GM21723 (cell line): ENCODE results near the gene ZNF23.

Source experiments
- ATAC-seq: cut with Tn5 transposase; IDR thresholded peaks from one replicate; pipeline ENCODE4 v1.9.1; 2021; ENCODE audit warnings: mild to moderate bottlenecking, moderate library complexity; ENCODE audit not compliant: unreplicated experiment

Gene ZNF23

DNA sequence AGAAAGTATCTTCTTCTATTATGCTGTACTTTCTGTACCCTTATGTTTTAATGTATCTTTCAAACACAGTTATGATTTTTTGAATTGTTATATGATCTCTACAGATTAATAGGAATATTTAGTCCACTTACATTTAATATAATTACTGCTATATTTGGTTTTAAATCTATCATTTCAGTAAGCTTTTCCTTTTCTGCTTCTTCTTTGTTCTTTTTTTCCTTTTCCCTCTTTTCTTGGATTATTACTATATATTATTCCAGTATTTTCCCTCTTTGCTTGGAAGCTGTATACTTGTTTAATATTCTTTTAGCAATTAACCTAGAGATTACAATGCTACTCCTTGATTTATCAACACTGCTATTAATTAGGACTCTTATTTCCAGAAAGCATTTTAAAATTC, 33.7 kb downstream of the ZNF23 start:
- no peak for ATAC-seq

DNA sequence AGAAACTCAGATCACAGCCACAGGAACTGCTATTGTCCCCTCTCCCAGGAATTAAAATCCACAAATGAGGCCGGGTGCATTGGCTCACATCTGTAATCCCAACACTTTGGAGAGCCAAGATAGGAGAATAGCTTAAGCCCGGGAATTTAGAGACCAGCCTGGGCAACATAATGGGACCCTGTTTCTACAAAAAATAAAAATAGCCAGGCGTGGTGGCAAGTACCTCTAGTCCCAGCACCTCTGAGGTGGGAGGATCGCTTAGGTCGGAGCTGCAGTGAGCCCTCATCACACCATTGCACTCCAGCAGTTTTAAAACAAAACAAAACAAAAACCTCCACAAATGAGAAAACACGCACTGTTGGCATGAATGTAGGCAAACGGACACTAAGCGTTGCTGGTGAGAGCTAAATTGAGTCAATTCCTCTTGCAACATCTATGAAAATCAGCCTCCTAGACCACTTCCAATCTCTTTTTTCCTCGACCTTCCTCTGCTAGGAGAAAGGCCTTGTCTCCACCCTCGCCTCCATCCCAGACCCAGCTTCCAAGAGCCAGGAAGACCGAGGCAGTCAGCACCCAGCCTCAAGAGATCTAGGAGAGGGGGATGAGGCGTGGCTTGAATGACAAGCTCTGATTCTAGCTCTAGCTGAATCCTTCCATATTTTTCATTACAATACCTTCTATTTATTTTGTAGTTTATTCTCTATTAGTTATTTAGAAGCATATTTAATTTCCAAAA, 35.0 kb downstream of the ZNF23 start:
- no peak for ATAC-seq

DNA sequence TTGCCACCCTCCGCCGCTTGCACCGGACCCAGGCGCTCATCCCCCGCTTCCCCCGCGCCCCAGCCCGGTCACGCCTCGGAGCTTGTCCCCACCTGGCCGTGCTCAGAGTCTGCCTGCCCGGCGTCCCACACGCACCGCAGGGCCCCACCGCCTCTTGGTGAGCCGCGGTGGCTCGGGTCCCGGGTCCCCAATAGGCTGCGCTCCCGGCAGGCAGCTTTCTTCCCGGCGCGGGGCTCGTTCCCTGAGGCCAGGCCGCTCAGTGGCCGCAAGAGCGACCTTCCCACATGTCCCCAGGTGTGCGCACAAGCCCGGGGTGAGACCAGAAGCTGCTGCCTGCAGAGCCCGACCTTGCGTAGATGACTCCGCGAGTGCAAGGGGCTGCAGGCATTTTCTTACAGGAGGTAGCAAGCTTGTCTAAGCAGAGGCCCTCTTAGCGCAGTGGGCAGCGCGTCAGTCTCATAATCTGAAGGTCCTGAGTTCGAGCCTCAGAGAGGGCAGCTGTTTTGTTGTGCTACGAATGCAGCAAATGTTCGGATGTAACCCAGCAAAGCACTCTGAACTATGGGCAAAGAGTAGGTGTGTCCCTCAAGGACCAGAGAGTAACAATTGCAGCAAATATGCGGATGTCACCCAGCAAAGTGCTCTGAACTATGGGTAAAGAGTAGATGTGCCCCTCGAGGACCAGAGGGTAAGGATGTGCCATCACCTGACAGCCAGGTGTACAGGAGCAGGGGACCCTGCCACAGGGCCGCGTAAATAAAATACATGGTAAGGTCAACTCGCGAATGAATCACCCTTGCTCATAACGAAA, 35.8 kb downstream of the ZNF23 start:
- no peak for ATAC-seq

DNA sequence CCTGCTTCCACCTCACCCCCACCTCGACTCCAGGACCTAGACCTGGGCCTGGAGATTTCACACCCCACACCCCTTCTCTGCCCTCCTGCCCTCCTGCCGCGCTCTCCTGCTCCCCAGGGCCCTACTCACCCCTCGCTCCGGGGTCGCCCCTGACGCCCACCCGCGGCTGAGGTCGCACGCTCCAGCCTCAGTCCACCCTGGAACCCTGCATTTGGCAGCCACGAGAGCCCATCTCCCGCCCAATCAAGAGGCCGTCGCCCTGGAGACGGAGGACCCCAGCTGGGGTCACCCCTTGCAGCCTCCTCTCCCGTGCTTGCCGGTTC, 36.3 kb downstream of the ZNF23 start:
- no peak for ATAC-seq

DNA sequence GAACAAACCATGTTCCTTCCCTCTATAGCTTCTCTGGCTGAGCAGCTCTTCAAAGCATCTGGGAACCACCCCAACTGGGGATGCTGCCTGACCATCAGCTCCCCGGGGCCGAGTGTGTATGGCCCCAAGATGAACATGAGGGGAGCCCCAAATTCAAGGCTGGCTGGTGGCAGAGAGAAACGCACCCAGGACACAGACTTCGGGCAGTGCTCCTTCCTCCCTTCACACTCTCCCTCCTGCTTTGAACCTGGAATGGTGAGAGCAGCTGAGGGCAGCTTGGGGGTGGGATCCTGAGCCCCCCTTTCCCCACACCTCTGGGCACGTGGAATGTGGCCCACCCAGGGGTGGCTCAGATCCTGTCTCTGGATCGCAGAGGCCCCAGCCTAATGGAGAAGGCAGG, 37.4 kb downstream of the ZNF23 start:
- no peak for ATAC-seq

DNA sequence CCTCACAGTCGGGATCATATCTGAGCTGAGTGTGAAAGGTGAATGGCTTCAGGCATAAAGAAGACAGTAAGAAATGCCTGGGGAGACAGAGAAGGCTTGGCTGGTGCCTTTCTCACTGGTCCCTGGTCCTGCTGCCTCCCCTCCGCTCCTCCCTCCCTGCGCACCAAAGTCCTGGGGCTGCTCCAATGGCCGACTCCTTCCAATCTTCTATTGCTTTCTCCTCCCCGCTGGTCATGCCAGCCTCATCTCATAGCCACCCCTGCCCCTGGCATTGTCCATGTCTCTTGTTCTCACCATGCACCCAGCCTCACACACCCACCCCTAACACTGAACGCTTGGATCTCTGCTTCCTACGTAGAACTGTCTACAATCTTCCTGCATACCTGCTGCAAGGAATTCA, 38.2 kb downstream of the ZNF23 start:
- no peak for ATAC-seq

DNA sequence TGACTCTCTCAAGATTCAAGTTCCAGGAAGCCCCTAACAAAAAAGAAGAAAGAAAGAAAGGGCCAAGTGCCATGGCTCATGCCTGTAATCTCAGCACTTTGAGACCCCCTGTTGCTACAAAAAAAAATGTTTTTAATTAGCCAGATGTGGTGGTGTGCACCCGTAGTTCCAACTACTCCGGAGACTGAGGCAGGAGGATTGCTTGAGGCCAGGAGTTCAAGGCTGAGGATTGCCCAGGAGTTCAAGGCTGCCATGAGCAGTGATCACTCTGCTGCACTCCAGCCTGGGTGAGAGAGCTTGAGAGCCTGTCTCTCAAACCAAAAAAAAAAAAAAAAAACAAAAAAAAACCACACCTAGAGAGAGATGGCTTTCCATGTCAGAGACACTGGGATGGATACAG, 39.0 kb downstream of the ZNF23 start:
- no peak for ATAC-seq

DNA sequence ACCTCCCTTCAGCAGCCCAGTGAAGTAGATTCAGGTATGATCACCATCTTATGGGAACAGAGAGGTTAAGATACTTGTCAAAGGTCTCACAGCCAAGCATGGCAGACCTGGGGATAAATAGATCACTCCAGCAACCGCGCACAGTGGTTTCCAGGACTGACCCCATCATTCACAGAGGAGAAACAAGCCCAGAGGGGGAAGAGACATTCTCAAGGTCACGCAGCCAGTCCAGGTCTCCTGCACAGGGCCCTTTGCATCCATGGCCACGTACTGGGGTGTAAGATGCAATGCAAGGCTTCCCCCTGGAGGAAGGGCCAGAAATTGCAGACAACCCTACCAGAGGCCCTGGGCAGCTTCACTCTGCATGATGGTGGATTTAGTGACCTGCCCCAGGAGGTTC, 40.1 kb downstream of the ZNF23 start:
- no peak for ATAC-seq

DNA sequence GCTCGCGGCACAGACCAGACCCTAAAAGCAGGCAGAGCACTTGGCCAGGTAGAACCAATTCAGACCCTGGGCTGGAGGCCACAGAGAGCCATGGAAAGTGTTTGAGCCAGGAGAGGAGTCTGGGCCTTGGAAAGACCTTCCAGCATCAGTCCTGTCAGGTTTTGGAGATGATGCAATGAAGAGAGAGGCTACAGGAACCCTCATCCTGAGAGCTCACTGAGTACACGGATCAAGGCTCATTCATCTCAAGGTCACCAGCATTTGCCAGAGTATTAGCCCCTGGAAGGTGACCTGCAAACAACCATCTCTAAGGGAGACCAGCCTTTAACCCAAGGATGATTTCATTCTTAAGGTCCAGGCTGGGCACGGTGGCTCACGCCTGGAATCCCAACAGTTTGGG, 48.0 kb downstream of the ZNF23 start:
- ATAC-seq = no peak

DNA sequence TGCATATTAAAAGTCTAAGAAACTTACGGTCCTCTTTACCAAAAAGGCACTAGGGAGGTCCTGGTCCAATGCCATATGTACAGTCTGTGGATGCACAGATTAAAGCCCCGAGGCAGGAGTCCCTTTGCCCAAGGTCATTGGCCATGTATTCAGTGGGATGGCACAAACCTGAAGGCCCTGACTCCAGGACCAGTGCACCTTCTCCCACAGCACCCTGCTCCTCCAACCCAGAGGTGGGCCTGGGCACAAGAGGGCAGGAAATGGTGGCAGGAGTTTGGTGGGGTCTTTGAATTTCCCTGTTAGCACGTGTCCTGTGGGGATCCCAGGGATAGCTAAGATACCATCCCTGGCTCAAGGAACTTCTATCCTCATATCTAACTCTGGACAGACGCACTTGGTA, 48.7 kb downstream of the ZNF23 start:
- ATAC-seq = no peak

DNA sequence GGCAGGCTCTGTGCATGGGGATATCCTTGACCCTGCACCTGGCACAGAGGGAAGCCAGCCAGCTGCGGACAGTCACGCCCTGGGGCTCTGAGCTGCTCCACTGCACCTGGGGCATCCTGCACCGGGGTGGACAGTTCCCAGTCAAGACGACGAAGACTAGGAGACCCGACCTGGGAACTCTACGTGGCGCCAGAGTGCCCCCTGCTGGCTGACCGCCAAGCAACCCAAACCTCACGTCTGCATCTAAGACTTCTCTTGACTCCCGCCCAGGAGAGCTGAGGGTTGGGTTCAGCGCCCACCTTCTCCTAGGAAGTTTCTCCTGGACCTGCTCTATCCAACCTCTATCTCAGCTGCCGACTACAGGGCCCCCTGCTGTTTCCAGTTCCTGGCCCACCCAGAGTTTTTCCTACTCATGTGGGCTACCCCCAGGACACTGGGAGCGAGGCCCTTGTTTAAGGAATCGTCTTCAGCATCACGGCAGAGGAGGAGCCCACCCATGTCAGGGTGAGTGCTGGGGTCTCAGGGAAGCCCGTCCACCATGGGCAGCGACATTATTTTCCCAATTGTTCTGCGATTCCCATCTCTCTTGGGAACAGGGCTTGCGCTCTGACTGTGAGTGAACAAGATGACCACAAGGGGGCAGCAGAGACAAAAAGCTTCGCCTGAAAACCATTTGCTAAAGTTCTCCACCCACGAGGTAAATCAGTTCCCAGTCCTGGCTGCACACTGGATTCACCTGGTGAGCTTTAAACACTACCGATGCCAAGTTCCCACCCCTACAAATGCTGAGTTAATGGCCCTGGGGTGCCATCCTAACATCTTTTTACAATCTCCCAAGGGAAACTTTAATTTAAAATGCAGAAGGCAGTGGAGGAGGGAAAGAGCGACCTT, 49.5 kb downstream of the ZNF23 start:
- peak; percentile 68 for ATAC-seq

DNA sequence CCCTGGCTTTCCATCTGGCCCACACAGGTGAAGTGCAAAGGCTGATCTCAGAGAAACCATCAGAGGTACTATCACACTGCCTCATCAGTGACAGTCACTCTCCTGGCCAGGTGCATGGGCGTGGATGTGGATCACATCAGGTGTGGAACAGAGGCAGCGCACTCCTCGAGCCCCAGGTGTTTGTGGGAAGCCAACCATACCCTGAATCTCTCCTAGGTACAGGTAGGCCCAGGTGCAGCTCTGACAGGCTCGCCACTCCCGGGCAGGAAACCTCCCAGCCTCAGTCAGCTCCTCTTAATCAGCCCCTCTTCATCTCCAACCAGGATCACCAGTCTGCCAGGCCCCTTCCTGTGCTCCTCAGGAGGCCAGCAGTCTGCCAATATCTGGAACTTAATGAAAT, 51.9 kb downstream of the ZNF23 start:
- ATAC-seq = no peak

DNA sequence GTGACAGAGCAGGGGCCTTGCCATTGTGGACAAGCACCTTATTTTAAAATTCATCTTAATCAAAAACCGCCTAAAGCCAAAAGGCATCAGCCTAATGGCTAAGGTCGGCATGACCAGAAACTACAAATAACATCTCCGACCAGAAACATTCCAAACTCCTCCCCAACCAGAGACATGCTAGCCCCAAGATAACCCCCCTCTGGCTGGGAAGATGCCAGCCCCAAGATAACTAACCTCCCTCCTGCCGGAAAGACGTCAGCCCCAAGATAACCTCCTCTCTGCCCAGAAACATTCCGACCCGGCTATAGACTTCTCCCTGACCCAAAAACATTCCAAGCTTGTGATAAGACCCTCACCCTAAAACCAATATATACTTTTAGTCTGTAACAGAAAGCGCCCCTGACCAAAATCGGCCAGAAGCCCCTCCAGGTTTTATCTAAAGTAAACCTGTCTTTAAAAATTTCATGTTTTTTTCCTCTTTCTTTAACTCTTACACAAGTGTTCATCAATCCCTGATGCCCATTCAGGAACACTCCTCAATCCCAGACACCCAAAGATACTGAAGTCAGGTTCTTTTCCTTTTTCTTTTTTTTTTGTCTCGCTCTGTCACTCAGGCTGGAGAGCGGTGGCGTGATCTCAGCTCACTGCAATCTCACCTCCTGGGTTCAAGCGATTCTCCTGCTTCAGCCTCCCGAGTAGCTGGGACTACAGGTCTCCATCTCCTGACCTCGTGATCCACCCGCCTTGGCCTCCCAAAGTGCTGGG, 52.9 kb downstream of the ZNF23 start:
- ATAC-seq = no peak

DNA sequence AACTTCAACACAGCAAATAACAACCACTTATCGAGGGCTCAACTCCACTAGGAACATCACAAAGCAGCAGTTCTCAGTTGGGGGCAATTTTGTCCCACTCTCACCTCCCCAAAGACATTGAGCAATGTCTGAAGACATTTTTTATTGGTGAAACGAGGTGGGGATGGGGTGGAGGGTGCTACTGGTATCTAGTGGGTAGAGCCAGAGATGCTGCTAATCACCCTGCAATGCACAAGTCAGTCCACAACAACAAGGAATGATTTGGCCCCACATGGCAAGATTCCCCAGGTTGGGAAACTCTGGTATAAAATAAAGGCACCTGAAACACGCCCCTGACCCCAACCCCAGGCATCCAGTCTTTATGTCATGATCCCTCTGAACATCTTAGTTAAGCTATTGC, 53.5 kb downstream of the ZNF23 start:
- ATAC-seq = no peak

DNA sequence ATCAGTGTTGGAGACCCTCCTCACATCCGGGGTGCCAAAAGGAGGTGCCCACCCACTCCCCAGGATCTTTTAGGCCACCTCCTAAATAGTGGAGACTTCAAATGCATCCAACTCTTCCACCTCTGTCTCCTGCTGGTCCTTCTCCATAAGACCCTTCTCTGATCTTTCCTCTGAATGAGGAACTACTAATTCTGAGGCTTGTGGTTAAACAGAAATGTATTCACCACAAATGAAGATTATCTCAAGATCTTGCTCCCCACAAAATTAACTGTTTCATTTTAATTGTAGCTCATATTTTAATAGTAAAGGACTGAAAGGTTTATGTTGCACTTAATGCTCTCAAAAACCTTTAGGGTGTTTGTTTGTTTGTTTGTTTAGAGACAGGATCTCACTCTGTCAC, 54.3 kb downstream of the ZNF23 start:
- no peak for ATAC-seq

DNA sequence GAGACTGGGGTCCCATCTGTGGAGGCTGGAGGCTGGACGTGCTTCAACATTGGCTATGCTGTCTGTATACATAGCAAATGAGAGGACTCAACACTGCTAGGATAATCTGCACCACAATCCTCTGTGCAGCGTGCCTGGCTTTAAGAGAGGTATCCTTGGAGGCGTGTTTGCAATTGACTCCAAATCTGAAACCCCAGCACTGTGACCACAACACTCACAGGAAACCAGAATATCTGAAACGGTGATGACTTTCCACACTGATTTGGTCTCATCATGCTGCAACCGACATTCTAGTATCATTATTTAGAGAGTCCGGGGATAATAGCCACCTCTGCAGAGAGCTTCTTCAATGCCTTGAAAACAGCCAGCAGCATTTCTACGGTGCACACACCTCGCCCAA, 55.3 kb downstream of the ZNF23 start:
- ATAC-seq = no peak

DNA sequence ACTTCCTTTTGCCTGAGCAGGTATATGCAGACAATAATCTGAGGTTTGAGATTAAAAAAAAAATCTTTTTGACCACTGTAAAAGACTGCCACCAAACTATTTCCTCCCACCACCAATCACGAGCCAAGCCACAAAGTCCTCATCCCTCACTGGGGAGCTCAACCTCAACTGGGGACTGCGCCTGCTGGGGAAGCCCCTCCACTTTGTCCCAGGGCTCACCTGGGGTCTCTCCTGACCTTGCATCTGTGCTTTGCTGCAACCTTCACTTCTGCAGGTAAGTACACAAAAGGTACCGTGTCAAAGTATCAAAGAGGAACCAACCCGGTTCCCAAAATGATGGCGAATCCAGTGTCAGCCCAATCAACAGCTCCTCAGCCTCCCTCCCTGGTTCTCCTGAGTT, 55.7 kb downstream of the ZNF23 start:
- no peak for ATAC-seq

DNA sequence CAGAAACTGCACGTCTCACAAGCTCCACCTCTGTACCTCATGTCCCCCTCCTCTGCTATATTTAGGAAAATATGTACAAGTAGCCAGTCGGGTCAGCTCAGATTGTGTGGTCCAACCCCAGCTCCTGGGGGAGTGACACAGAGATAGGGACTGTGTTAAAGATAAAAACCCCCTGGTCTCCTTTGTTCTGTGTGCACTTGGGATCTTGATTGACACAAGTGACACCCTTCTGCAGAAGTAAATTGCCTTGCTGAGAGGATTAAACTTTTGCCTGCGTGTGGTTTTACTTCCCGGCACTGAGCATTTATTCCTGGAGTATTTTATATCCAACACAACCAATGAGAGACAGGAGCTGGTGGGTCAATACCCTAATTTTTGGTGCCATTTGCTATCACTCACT, 57.7 kb downstream of the ZNF23 start:
- no peak for ATAC-seq

DNA sequence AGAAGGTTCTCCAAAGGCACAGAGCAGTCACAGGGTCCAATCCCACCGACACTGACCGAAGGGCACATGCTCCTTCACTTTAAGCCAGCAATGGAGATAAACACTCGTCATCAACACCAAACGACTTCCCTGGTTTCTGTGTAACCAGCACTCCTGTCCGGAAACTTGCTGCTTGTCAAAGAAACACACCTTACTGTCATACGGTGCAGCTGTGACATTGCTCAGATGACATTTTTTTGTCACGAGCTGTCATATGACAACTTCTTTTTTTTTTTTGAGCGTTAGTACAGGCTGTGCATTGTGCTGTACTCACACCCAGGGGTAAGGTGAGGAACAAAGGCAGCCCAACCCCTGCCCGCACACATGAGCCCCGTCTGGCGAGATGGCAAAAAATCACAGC, 59.4 kb downstream of the ZNF23 start:
- no peak for ATAC-seq

DNA sequence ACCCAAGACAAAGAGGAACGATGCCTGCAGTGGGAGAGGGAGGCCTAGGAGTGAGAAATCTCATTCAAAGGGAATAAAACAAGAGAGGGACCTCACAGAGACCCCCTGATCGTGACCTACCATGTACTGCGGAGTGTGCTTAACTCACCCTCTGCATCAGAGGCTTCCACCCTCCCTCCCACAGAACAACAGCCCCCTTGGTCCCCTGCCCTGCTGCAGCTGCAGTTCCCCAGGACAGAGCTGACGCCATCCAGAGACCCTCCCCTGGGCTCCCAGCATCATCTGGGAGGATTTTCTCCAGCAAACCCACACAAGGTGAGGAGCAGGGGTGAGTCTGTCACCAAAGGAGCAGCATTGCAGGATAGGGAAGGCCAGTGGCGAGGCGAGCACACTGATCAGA, 60.0 kb downstream of the ZNF23 start:
- no peak for ATAC-seq
